Measurements from ENCODE around the gene R3HDM1.
"Not testable (repeated sequence)": the region's sequence is repeated elsewhere in the genome, so short reads cannot be mapped to it uniquely, and the experiment has no call there.

Gene R3HDM1

GRCh38 chr2:135647836-135648579, 116.7 kb downstream of the R3HDM1 start:
- no peak for DNase-seq

GRCh38 chr2:135650721-135651120, 119.4 kb downstream of the R3HDM1 start:
- DNase-seq: no peak

GRCh38 chr2:135651717-135652116, 120.4 kb downstream of the R3HDM1 start:
- DNase-seq: no peak

GRCh38 chr2:135654239-135654638, 123.0 kb downstream of the R3HDM1 start:
- DNase-seq: not testable (repeated sequence)

- DNase-seq: no peak
These were observed 126.7 kb downstream of the R3HDM1 start for GRCh38 chr2:135657806-135658582.

GRCh38 chr2:135662088-135662487, 130.8 kb downstream of the R3HDM1 start:
- no peak for DNase-seq

GRCh38 chr2:135663148-135663700, 131.9 kb downstream of the R3HDM1 start:
- no peak for DNase-seq

- no peak for DNase-seq
These were observed 133.4 kb downstream of the R3HDM1 start for GRCh38 chr2:135664623-135665068.

- DNase-seq: no peak
These were observed 135.8 kb downstream of the R3HDM1 start for GRCh38 chr2:135667045-135667444.

GRCh38 chr2:135674453-135674852, 143.2 kb downstream of the R3HDM1 start:
- no peak for DNase-seq

- no peak for DNase-seq
These were observed 144.7 kb downstream of the R3HDM1 start for GRCh38 chr2:135676031-135676430.

- DNase-seq: no peak
These were observed 147.8 kb downstream of the R3HDM1 start for GRCh38 chr2:135679125-135679524.

GRCh38 chr2:135685361-135685760, 154.1 kb downstream of the R3HDM1 start:
- no peak for DNase-seq

- DNase-seq: no peak
These were observed 157.7 kb downstream of the R3HDM1 start for GRCh38 chr2:135688978-135689377.

GRCh38 chr2:135689679-135690078, 158.4 kb downstream of the R3HDM1 start:
- DNase-seq: no peak

GRCh38 chr2:135694711-135695110, 163.4 kb downstream of the R3HDM1 start:
- DNase-seq: no peak

- no peak for DNase-seq
These were observed 167.6 kb downstream of the R3HDM1 start for GRCh38 chr2:135698838-135699237.

GRCh38 chr2:135701442-135701841, 170.2 kb downstream of the R3HDM1 start:
- DNase-seq: no peak

- no peak for DNase-seq
These were observed 172.0 kb downstream of the R3HDM1 start for GRCh38 chr2:135703300-135703699.

- not testable (repeated sequence) for DNase-seq
These were observed 172.8 kb downstream of the R3HDM1 start for GRCh38 chr2:135704075-135704474.

- no peak for DNase-seq
These were observed 176.9 kb downstream of the R3HDM1 start for GRCh38 chr2:135708159-135708558.

GRCh38 chr2:135709992-135710391, 178.7 kb downstream of the R3HDM1 start:
- no peak for DNase-seq

- not testable (repeated sequence) for DNase-seq
These were observed 183.8 kb downstream of the R3HDM1 start for GRCh38 chr2:135715086-135715485.
